Parathyroid adenoma (tissue), 2 donors: ENCODE measurements around the gene GATB.

Experiments used
- H2AFZ ChIP-seq: fragments of 300-600 bp; sonication (generic); one replicate; pipeline ENCODE4 v1.7.0; 2017; ENCODE audit warnings: antibody characterized with exemption, mild to moderate bottlenecking
- H3K27ac ChIP-seq: fragments of 300-600 bp; sonication (generic); one replicate; pipeline ENCODE4 v1.7.0; 2017
- H3K27me3 ChIP-seq: fragments of 300-600 bp; sonication (generic); one replicate; pipeline ENCODE4 v1.7.0; 2017; ENCODE audit warnings: low read length; ENCODE audit not compliant: control insufficient read depth, insufficient read depth
- H3K36me3 ChIP-seq: fragments of 300-600 bp; sonication (generic); one replicate; pipeline ENCODE4 v1.7.0; 2017; ENCODE audit warnings: low read length; ENCODE audit not compliant: control insufficient read depth, insufficient read depth
- H3K4me1 ChIP-seq: fragments of 300-600 bp; sonication (generic); one replicate; pipeline ENCODE4 v1.7.0; 2017; ENCODE audit warnings: control low read depth
- H3K4me2 ChIP-seq: fragments of 300-600 bp; sonication (generic); one replicate; pipeline ENCODE4 v1.7.0; 2017; ENCODE audit warnings: low read length
- H3K4me3 ChIP-seq: fragments of 300-600 bp; sonication (generic); one replicate; pipeline ENCODE4 v1.7.0; 2017; ENCODE audit warnings: low read depth, low read length
- H3K79me2 ChIP-seq: fragments of 300-600 bp; sonication (generic); one replicate; pipeline ENCODE4 v1.7.0; 2017; ENCODE audit warnings: control low read depth
- H3K9ac ChIP-seq: fragments of 300-600 bp; sonication (generic); one replicate; pipeline ENCODE4 v1.7.0; 2017; ENCODE audit warnings: mild to moderate bottlenecking
- H3K9me3 ChIP-seq: fragments of 300-600 bp; sonication (generic); one replicate; pipeline ENCODE4 v1.7.0; 2017; ENCODE audit warnings: low read length; ENCODE audit not compliant: control insufficient read depth
- TF ChIP-seq, protein P1 (sequence below): fragments of 300-600 bp; sonication (generic); IDR thresholded peaks from one replicate; pipeline ENCODE4 v1.7.0; 2017; ENCODE audit warnings: antibody characterized with exemption, mild to moderate bottlenecking
- donor health status: primary hyperparathyroidism.

Gene GATB

DNA sequence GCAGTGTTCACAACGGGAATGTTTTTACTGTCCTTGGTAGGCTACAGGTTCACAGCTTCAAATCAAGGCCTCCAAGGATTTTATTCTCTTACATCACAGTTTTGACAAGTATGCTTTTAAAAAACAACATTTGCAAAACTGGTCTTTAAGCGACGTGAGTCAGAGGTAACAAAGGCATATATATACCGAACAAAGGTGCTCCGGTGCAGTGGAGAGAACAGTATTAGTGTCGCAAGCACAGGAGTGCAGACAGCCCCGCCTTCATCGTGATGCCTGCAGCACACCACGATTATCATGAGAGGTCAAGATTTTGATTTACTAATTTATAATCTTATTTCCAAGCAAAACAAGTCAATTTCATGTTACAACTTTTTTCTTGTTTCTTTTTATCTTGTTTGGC, 90.8 kb downstream of the GATB start:
- Histone ChIP-seq H3K9ac (no peak overlapping the region), H2AFZ (no peak overlapping the region), H3K4me2 (no peak overlapping the region), H3K9me3 (no peaks in the 10 kb centered on the region), H3K27me3 (no peaks in the 10 kb centered on the region), H3K79me2 (no peaks in the 10 kb centered on the region), H3K27ac (no peak overlapping the region), H3K36me3 (no peaks in the 10 kb centered on the region), H3K4me1 (no peaks in the 10 kb centered on the region), H3K4me3 (no peak overlapping the region)
- TF ChIP-seq, protein P1, sequence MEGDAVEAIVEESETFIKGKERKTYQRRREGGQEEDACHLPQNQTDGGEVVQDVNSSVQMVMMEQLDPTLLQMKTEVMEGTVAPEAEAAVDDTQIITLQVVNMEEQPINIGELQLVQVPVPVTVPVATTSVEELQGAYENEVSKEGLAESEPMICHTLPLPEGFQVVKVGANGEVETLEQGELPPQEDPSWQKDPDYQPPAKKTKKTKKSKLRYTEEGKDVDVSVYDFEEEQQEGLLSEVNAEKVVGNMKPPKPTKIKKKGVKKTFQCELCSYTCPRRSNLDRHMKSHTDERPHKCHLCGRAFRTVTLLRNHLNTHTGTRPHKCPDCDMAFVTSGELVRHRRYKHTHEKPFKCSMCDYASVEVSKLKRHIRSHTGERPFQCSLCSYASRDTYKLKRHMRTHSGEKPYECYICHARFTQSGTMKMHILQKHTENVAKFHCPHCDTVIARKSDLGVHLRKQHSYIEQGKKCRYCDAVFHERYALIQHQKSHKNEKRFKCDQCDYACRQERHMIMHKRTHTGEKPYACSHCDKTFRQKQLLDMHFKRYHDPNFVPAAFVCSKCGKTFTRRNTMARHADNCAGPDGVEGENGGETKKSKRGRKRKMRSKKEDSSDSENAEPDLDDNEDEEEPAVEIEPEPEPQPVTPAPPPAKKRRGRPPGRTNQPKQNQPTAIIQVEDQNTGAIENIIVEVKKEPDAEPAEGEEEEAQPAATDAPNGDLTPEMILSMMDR: no peak

DNA sequence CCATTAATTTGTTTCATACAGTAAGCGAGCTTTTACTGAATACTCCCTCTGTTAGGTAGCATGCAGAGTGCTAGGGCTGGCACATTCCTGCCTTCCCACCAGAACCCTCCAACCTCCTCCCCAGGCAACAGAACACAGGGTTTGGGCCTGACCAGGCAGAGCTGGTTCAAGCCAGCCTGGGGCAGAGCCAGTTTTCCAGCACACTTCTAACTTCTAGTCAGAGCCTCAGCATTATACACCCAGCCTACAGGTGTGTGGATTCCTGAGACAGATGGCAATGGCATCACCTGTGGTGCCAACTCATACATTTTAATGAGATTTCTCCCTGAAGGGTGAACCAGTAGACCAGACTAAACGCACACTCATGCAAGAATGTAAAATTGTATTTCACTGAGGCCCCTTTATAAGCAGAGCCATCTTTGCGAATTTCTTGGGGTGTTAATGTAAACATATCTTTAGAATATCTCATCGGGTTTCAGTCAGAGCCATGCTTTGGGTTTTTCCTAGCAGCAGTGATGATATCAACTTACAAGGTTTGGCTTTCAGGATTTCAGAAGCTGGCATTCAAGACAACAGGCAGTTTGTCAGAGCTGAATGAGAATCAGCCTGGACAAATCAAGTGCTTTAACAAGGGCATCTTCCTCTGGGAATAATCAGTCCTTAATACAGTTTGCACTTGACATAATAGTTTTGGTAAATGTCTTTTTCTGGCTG, 92.0 kb downstream of the GATB start:
- Histone ChIP-seq H3K4me1 (no peaks in the 10 kb centered on the region), H3K27me3 (no peaks in the 10 kb centered on the region), H3K4me2 (no peak overlapping the region), H3K27ac (no peak overlapping the region), H3K9ac (no peak overlapping the region), H3K4me3 (no peak overlapping the region), H3K36me3 (no peaks in the 10 kb centered on the region), H2AFZ (no peak overlapping the region), H3K9me3 (no peaks in the 10 kb centered on the region), H3K79me2 (no peaks in the 10 kb centered on the region)
- TF ChIP-seq, protein P1: no peak

DNA sequence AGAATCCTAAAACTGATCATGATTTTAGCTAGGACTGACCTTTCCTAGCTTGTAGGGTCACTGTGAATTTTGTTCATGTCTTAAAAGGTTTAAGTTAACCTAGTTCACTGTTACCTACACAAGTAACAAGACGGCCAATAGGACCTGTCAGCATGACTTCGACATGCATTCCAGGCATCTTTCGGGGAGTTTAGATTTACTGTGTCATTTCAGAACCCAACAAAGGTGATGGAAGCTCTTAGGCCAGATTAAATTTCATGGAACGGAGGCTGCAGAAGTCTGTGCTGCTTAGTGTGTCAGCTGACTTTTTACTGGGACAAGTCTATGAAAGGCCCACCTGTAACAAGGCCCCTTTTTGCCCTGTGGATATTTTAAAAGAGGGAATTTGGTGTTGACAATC, 93.1 kb downstream of the GATB start:
- H3K4me2 ChIP-seq: no peak overlapping the region
- H3K27ac ChIP-seq: no peak overlapping the region
- no peak overlapping the region for H2AFZ ChIP-seq
- no peak overlapping the region for H3K9ac ChIP-seq
- H3K79me2 ChIP-seq: no peaks in the 10 kb centered on the region
- TF ChIP-seq, protein P1: no peak
- H3K4me3 ChIP-seq: no peak overlapping the region
- no peaks in the 10 kb centered on the region for H3K9me3 ChIP-seq
- no peaks in the 10 kb centered on the region for H3K36me3 ChIP-seq
- H3K27me3 ChIP-seq: no peaks in the 10 kb centered on the region
- no peaks in the 10 kb centered on the region for H3K4me1 ChIP-seq

DNA sequence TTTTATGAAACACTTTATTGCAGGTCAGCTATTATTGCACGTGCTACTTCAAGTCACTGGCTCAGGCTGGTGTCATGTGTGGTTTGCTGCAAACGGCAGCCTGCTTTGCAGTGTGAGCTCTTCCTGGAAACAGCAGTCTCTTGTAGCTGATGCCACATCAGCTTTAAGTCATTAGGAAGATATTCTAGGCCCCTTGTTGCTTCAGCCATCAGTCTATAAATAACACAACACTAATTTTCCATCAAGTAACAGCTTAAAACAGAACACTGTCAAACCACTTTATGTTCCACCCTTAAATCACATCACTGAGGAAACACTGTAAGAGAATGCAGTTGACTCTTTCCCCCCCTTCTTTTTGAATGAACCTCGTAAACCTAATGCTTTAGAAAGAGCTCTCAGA, 93.8 kb downstream of the GATB start:
- H3K79me2 ChIP-seq: no peaks in the 10 kb centered on the region
- no peak overlapping the region for H3K27ac ChIP-seq
- H3K9ac ChIP-seq: no peak overlapping the region
- TF ChIP-seq, protein P1: no peak
- H3K27me3 ChIP-seq: no peaks in the 10 kb centered on the region
- no peaks in the 10 kb centered on the region for H3K9me3 ChIP-seq
- H3K36me3 ChIP-seq: no peaks in the 10 kb centered on the region
- H3K4me2 ChIP-seq: no peak overlapping the region
- no peaks in the 10 kb centered on the region for H3K4me1 ChIP-seq
- no peak overlapping the region for H3K4me3 ChIP-seq
- no peak overlapping the region for H2AFZ ChIP-seq

DNA sequence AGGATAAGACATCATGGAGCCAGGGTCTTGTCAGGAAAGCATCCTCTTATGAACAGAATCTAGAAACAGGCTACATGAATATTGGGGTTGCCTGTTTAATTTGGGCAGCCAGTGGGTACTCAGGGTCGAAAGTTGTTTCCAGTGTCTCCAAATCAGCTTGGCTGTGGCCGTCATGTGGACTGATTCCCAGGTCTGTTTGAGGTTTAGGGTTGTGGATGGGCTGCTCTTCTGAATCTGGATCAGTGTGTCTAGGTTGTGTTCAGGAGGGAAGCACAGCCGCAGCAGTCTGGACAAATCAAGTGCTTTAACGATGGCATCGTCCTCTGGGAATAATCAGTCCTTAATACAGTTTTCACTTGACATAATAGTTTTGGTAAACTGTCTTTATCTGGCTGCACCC, 94.3 kb downstream of the GATB start:
- no peak overlapping the region for H3K27ac ChIP-seq
- H3K27me3 ChIP-seq: no peaks in the 10 kb centered on the region
- no peaks in the 10 kb centered on the region for H3K79me2 ChIP-seq
- no peak overlapping the region for H3K4me3 ChIP-seq
- H3K36me3 ChIP-seq: no peaks in the 10 kb centered on the region
- TF ChIP-seq, protein P1: no peak
- H3K9ac ChIP-seq: no peak overlapping the region
- H2AFZ ChIP-seq: no peak overlapping the region
- no peaks in the 10 kb centered on the region for H3K4me1 ChIP-seq
- no peak overlapping the region for H3K4me2 ChIP-seq
- H3K9me3 ChIP-seq: no peaks in the 10 kb centered on the region
